ENCODE results near the gene EIF2D. TPM values are rescaled to one million over a fixed set of nuclear protein-coding genes. Genes with fewer than 3 reads are reported as not detected.
A peak's percentile ranks its signal among the peaks of the same experiment; 100 is the strongest.

Gene EIF2D
- total and polyA plus RNA-seq, 9 of the 15 experiments (the other 6 are each of a cell fraction or from before 2014, with no cell fraction given) = 81.1 to 138 (median 93.9) TPM

- TF ChIP-seq PRDM10 (IDR thresholded peaks at IDR 0.05; ENCODE audit: partially characterized antibody) (no peak), TBP (optimal IDR thresholded peaks at IDR 0.05; ENCODE audit: low read depth, low read length) (no peak), ADNP (tag; IDR thresholded peaks at IDR 0.05) (no peak), GTF3C2 (IDR thresholded peaks at IDR 0.05; ENCODE audit: borderline replicate concordance, extremely low read depth, insufficient read length) (no peak), TOE1 (IDR thresholded peaks at IDR 0.05; ENCODE audit: borderline replicate concordance) (no peak), TOE1 (CRISPR knock-in tag; IDR thresholded peaks at IDR 0.05; ENCODE audit: borderline replicate concordance, low read depth) (no peak), MEIS2 (IDR thresholded peaks at IDR 0.05; ENCODE audit: partially characterized antibody) (no peak), ZNF589 (CRISPR knock-in tag; IDR thresholded peaks at IDR 0.05; ENCODE audit: low read depth) (no peak), ZC3H8 (IDR thresholded peaks at IDR 0.05) (no peak), ELF4 (CRISPR knock-in tag; IDR thresholded peaks at IDR 0.05) (0 out of 2 replicates have a peak, but pooled peaks have one; percentile 40), PML (IDR thresholded peaks at IDR 0.05; ENCODE audit: low read length) (no peak), ZBTB17 (CRISPR knock-in tag; IDR thresholded peaks at IDR 0.05) (no peak), ZNF561 (CRISPR knock-in tag; conservative IDR thresholded peaks at IDR 0.05) (no peak), NFE2 (IDR thresholded peaks at IDR 0.05; ENCODE audit: low read depth) (no peak), ATF7 (IDR thresholded peaks at IDR 0.05) (no peak), SRSF9 (IDR thresholded peaks at IDR 0.05; ENCODE audit: borderline replicate concordance, low read depth, low read length) (no peak), TRIM28 (IDR thresholded peaks at IDR 0.05) (no peak)
- TF ChIP-seq, protein P1, sequence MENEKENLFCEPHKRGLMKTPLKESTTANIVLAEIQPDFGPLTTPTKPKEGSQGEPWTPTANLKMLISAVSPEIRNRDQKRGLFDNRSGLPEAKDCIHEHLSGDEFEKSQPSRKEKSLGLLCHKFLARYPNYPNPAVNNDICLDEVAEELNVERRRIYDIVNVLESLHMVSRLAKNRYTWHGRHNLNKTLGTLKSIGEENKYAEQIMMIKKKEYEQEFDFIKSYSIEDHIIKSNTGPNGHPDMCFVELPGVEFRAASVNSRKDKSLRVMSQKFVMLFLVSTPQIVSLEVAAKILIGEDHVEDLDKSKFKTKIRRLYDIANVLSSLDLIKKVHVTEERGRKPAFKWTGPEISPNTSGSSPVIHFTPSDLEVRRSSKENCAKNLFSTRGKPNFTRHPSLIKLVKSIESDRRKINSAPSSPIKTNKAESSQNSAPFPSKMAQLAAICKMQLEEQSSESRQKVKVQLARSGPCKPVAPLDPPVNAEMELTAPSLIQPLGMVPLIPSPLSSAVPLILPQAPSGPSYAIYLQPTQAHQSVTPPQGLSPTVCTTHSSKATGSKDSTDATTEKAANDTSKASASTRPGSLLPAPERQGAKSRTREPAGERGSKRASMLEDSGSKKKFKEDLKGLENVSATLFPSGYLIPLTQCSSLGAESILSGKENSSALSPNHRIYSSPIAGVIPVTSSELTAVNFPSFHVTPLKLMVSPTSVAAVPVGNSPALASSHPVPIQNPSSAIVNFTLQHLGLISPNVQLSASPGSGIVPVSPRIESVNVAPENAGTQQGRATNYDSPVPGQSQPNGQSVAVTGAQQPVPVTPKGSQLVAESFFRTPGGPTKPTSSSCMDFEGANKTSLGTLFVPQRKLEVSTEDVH (IDR thresholded peaks at IDR 0.05; ENCODE audit: low read depth, partially characterized antibody) = no peak
- TF ChIP-seq, protein P2, sequence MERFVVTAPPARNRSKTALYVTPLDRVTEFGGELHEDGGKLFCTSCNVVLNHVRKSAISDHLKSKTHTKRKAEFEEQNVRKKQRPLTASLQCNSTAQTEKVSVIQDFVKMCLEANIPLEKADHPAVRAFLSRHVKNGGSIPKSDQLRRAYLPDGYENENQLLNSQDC (CRISPR knock-in tag; IDR thresholded peaks at IDR 0.05) = no peak
Measured at GRCh38 chr1:206544562-206545257, 67.6 kb downstream of the EIF2D start (continued).
